ENCODE measurements around the gene DIDO1.

DNA sequence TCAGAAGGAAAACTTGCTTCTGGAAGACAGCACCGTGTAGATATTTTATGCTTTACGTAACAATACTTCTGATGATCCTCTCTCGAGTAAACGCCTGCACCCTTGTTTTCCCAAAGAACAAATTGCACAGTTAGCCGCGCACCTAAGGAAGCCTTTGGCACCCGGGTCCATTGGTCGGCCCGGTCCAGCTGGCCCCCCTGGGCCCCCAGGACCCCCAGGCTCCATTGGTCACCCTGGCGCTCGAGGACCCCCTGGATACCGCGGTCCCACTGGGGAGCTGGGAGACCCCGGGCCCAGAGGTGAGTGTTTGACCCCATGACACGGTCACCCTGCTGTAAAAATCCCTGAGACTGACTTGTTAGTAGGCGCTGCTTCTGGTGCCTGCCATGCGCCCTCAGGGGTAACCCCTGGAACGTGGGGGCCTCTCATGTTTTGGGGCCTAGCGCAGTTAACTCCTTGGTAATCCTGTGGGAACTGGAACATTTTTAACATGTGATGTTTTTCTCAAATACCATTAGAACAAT, 89.3 kb downstream of the DIDO1 start:
- no peak for TF ChIP-seq POLR2A (IDR thresholded peaks at IDR 0.05; ENCODE audit: low read length)
- no peak for TF ChIP-seq GATA1 (IDR thresholded peaks at IDR 0.05; ENCODE audit: low read depth, low read length)

All from erythroblast (primary cell).